Urinary bladder (tissue), 2 donors: Measurements from ENCODE around the gene LRRC72. TPM values are rescaled to one million over a fixed set of nuclear protein-coding genes. Genes with fewer than 3 reads are reported as not detected.

Experiments
- polyA plus RNA-seq: library from polyadenylated mRNA; stranded (reverse); fragments of 200-250 nt; gene quantifications from one replicate; pipeline ENCODE4 v1.2.3, GENCODE V29; 2013
- total RNA-seq: library from RNA; depleted of rRNA; stranded (reverse); fragments of >200 nt; gene quantifications from one replicate; pipeline ENCODE4 v1.2.3, GENCODE V29; 2014
- donor health status: healthy.

Gene LRRC72
- total and polyA plus RNA-seq, 2 donors, result not detected

Other genes starting within 250 kb of the LRRC72 start
- gene CRPPA, start 105.3 kb upstream of the LRRC72 start, total RNA-seq, result 15.4 TPM
- 0.99 TPM for gene CRPPA, start 105.3 kb upstream of the LRRC72 start, polyA plus RNA-seq
- 25.6 TPM for gene SOSTDC1, start 61.1 kb upstream of the LRRC72 start, total RNA-seq
- 2.3 TPM for gene SOSTDC1, start 61.1 kb upstream of the LRRC72 start, polyA plus RNA-seq
- gene ANKMY2, start 118.9 kb downstream of the LRRC72 start, total RNA-seq, result 53.1 TPM
- 20.6 TPM for gene ANKMY2, start 118.9 kb downstream of the LRRC72 start, polyA plus RNA-seq
- 70.1 TPM for gene BZW2, start 119.4 kb downstream of the LRRC72 start, total RNA-seq
- 68.9 TPM for gene BZW2, start 119.4 kb downstream of the LRRC72 start, polyA plus RNA-seq
- gene TSPAN13, start 226.9 kb downstream of the LRRC72 start, total RNA-seq, result 26.2 TPM
- 38.5 TPM for gene TSPAN13, start 226.9 kb downstream of the LRRC72 start, polyA plus RNA-seq